ENCODE measurements around the gene CD48.
A peak's percentile ranks its signal among the peaks of the same experiment; 100 is the strongest.
"Not testable (repeated sequence)": the region's sequence is repeated elsewhere in the genome, so short reads cannot be mapped to it uniquely, and the experiment has no call there.

CD48 gene

DNA sequence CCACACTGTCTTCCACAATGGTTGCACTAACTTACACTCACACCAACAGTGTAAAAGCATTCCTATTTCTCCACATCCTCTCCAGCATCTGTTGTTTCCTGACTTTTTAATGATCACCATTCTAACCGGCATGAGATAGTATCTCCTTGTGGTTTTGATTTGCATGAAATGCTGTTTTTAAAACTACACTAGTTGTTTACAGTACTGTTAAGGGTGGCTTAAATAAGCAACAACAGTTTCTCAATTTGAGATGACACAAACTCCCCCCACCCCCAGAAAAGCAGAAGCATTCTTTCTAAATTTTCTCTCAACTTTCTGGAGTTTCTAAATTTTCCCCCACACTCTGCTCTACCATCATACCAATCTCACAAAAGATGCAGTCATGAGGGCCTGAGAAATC, 20.4 kb upstream of the CD48 start:
- DNase-seq (ENCODE audit: insufficient read length, low spot score) (no peak), FAIRE-seq (no peak)
- no peak for TF ChIP-seq POLR2A (IDR thresholded peaks at IDR 0.05; ENCODE audit: low read depth, low read length)

DNA sequence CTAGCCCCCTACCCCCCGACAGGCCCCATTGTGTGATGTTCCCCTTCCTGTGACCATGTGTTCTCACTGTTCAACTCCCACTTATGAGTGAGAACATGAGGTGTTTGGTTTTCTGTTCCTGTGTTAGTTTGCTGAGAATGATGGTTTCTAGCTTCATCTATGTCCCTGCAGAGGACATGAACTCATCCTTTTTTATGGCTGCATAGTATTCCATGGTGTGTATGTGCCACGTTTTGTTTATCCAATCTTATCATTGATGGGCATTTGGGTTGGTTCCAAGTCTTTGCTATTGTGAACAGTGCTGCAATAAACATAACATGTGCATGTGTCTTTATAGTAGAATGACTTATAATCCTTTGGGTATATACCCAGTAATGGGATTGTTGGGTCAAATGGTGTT, 19.9 kb upstream of the CD48 start:
- DNase-seq (ENCODE audit: insufficient read length, low spot score); FAIRE-seq: not testable (repeated sequence)

DNA sequence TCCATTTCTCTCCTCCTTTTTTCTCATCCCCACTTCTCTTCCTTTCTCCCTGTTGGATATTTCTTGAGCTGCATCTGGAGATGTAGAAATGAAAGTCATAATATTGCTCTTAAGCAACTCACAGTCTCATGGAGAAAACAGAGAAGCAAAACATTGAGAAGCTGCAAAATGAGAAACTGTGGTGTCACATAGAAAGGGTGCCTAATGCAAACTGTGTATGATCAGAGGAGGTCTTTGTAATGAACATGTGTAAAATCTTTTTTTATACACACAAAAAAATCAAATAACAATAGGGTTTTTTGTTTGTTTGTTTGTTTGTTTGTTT, 15.7 kb upstream of the CD48 start:
- no peak for FAIRE-seq
- no peak for TF ChIP-seq POLR2A (IDR thresholded peaks at IDR 0.05; ENCODE audit: low read depth, low read length)
- no peak for DNase-seq (ENCODE audit: insufficient read length, low spot score)

DNA sequence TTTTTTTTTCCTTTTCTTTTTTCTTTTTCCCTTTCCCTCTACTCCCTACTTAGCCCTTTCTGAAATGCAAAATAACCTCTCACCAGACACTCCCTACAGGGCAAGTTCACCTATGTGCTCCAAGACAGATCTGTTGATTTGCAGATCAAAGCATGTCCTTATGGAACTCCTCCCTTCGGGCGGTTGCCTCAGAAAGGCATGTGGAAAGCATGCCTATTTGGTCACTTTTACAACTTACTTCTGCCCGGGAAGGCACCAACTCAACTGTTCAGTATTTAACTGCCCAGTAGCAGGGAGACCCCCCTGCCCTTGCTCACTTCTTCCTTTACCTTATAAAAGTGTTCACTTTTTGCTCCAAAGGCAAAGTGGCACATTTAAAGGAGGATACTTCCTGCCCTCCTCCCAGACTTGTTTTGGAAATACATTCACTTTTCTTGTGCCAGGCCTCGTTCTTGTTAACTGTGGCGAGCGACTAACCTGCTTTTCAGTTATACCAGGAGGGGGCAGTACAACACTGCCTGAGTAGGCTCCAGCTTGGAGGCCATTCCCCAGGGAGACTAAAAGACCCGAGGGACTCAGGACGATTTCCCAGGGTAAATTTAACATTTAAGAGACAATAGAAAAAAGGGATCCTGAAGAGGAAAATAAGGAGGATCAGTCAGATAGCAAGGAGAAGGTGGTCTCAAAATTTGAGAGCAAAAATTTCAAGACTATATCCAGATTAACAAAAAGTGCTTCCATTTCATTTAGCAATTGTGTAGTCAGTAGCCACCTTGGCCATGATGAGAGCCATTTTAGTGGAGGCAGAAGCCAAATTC, 15.1 kb upstream of the CD48 start:
- FAIRE-seq (no peak), DNase-seq (ENCODE audit: insufficient read length, low spot score) (peak; percentile 40)
- TF ChIP-seq POLR2A (IDR thresholded peaks at IDR 0.05; ENCODE audit: low read depth, low read length): no peak

DNA sequence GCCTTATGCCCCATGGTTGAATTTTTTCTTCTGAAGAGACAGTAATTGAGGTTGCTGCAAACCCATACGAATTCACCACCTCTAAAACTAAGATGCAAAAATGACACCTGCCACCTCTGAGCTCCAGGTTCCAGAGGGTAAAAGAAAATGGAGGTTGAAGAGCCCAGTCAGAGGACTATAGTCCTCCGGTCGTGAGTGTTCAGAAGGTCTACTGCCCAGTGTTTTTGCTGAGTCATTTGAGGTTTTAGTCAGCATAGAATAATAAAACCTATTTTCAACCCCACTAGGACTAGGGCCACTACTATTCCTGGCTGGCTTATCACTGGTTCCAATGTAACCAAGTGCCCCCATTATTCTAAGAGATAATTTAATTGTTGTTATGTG, 14.5 kb upstream of the CD48 start:
- DNase-seq (ENCODE audit: insufficient read length, low spot score) (no peak), FAIRE-seq (no peak)
- no peak for TF ChIP-seq POLR2A (IDR thresholded peaks at IDR 0.05; ENCODE audit: low read depth, low read length)

DNA sequence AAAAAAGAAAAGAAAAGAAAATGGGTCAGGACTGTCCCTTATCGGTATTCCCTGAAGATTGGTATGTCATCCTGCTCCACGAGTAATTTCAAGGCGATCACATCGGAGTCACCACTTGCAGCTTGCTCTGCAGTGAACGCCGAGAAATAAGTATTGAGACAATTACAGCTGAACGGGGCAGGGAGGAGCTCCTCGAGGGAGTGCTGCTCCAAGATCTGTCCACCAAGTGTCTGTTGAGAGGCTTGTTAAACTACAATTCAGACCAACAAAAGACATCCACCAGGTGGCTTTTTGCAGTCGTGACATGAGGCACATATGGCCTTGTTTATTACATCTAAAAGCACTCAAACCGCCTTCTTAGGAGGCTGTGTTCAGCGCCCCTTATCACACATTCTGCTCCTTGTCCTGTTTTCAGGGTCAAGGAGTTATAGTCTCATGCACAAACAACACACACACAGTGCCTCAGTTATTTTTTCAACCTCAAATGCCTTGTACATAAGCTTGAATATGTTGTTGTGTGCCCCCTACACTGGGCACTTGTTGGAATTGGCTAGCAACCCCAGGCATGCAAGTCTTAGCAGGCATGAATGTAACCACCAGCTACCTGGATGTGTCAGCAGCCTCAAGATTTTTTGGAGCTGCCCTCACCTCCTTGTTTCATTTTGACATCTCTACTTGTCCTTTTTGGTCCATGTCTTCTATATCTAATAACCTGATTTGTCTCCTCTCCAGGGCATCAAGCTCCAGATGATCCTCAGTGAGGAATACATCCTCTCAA, 13.0 kb upstream of the CD48 start:
- no peak for TF ChIP-seq POLR2A (IDR thresholded peaks at IDR 0.05; ENCODE audit: low read depth, low read length)
- FAIRE-seq: no peak
- no peak for DNase-seq (ENCODE audit: insufficient read length, low spot score)

DNA sequence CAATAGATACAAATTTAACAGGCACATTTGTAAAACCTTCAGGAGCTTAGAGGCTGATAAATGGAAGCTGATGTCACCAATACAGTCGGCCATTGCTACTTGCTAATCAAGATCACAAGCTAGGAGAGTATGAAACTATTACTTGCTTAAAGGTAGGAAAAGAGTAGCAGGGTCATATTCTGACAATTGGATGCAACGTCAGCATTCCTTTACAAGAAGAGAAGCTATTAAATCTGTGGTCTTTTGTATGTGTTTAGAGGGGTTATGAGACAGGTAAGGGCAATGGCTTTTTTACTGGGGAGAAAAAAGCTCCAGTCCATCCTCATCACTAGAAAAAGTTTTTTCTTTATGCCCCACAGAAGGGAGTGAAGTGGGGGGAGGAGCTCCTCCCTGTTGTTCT, 11.7 kb upstream of the CD48 start:
- no peak for FAIRE-seq
- no peak for TF ChIP-seq POLR2A (IDR thresholded peaks at IDR 0.05; ENCODE audit: low read depth, low read length)
- no peak for DNase-seq (ENCODE audit: insufficient read length, low spot score)

DNA sequence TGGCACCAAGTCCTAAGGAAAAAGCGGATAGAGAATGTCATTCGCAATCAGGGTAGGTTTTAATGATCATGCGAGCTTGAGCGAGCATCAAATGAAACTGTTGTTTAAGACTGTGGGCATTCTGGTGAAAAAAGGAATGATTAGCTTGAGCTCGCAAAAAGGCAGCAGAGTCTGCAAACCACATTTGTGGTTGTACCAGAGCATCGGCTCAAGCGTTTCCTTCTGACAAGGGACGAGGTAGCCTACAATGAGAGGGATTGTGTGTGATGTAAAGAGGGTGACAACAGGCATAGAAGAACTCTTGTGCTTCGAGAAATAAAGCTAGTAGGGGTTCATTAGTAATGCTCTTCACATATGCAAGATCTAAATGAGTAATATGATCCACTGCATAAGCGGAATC, 11.1 kb upstream of the CD48 start:
- FAIRE-seq (no peak), DNase-seq (ENCODE audit: insufficient read length, low spot score) (no peak)
- no peak for TF ChIP-seq POLR2A (IDR thresholded peaks at IDR 0.05; ENCODE audit: low read depth, low read length)

DNA sequence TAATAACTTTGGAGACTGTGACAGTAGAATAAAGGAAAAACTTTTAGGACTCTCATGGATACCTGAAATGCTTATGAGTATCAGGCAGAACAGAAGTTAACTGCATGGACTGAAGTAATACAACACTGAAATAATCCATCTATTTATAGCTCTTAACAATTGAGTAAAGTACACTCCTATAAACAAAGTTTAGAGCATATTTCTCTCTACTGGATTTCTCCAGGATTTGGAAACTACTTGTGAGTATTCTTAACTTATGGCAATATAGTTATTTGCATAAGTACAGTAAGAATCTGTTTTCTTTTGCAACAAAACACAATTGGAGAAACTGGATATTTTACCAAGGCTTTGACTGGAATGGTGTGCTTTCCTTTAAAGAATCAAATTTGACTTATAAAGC, 9.9 kb upstream of the CD48 start:
- DNase-seq (ENCODE audit: insufficient read length, low spot score) (no peak), FAIRE-seq (no peak)
- TF ChIP-seq POLR2A (IDR thresholded peaks at IDR 0.05; ENCODE audit: low read depth, low read length): no peak

DNA sequence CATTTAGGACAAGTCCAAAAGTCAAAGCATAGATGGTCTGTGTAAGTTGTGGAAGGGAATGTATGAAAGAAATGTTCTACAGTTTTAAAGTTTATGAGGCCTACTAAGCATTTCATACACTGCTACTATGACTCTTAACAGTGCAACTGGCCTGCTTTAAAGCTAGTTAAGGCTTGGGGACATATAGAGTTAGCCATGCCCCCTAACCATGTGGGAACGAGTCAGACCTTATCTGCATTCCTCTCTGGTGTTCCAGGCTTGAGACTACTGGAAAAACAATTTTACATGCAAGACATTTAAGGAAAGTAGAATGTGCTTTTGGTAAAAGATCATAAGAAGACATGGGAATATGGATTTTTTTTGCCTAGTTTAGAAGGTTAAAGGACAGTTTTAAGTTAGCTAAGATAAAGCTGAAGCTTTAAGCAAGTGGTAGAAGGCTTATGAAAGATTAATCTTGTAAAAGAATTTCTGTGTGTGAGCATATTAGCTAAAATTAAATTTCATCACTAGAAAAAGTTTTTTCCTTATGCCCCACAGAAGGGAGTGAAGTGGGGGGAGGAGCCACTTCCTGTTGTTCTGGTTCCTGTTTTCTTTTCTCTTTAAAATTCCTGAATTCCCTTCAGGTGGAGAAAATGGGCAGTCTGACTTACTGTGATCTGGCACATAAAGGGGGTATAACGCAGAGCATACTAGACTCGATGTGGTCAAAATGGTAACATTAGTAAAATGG, 8.9 kb upstream of the CD48 start:
- no peak for TF ChIP-seq POLR2A (IDR thresholded peaks at IDR 0.05; ENCODE audit: low read depth, low read length)
- FAIRE-seq: no peak
- DNase-seq (ENCODE audit: insufficient read length, low spot score): no peak

DNA sequence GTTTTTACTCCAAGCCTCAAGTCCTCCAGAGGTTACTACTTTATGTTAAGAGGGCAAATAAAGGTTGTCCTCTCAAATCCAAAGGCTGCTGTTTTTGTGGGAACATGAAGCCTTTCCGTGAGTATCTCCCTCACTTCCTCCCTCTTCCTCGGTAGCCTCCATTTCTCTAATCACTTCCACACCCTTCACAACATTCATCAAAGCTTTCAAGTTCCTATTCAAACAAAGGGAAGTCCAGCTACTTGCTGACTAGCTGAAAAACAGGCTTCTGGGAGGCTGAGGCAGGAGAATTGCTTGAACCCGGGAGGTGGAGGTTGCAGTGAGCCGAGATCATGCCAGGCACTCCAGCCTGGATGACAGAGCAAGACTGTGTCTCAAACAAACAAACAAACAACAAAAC, 6.6 kb upstream of the CD48 start:
- no peak for TF ChIP-seq POLR2A (IDR thresholded peaks at IDR 0.05; ENCODE audit: low read depth, low read length)
- no peak for DNase-seq (ENCODE audit: insufficient read length, low spot score)
- FAIRE-seq: no peak

DNA sequence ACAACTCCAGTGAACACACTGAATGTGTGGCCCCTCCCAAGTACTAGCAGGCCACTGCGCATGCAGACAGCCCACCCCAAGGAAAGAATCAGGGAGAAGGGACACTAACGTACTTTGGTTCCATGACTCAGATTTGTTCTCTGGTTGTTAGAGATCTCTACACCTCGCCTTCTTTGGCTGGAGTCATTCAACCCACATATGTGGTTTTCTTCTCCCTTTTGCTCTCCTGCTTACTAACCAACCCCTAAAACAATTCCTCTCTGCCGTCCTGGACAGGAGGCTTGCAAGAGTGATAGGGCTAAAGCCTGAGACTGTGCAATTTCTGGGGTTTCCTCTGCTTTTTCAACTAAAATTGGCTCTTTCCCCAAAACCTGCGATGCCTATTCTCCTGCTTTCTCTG, 5.7 kb upstream of the CD48 start:
- no peak for FAIRE-seq
- no peak for DNase-seq (ENCODE audit: insufficient read length, low spot score)
- TF ChIP-seq POLR2A (IDR thresholded peaks at IDR 0.05; ENCODE audit: low read depth, low read length): no peak

DNA sequence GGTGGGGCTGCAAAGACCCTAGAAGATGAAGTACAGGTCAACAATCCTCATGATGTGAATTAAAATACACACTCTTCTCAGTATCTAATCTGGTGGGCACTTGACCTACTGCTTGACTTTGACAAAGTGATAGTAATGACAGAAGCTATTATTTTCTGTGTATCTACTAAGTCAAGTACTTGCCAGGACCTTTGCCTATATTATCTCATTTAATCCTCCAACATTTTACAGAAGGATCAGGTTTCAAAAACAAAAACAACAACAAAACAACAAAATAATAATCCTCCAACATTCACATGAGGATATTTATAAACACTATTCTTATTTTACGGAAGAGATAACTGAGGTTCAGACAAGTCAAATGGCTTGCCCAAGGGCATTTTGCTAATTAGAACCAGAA, 4.4 kb upstream of the CD48 start:
- DNase-seq (ENCODE audit: insufficient read length, low spot score) (no peak), FAIRE-seq (no peak)
- no peak for TF ChIP-seq POLR2A (IDR thresholded peaks at IDR 0.05; ENCODE audit: low read depth, low read length)

DNA sequence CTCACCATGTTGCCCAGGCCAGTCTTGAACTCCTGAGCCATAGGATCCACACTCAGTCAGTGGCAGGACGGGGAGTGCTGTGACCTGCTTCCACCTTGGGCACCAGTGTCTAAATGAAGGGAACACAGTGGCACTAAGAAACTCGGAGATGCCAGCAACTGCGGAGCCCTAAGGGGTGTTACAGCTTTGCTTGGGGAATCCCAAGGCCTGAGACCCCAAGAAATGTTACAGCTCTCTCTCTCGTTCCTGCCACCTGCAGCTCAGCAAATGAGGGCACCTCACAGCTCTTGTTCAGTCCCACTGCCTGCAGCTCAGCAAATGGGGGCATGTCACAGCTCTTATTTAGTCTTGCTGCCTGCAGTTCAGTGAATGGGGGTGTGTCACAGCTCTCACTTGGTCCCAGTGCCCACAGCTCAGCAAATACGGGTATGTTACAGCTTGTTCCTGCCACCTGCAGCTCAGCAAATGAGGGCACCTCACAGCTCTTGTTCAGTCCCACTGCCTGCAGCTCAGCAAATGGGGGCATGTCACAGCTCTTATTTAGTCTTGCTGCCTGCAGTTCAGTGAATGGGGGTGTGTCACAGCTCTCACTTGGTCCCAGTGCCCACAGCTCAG, 2.5 kb upstream of the CD48 start:
- not testable (repeated sequence) for FAIRE-seq; DNase-seq (ENCODE audit: insufficient read length, low spot score)

Measured in H54 (cell line).